Skeletal muscle satellite cell (primary cell): ENCODE results near the gene CCDC57. TPM values are rescaled to one million over a fixed set of nuclear protein-coding genes. Genes with fewer than 3 reads are reported as not detected.
"Not testable (repeated sequence)": the region's sequence is repeated elsewhere in the genome, so short reads cannot be mapped to it uniquely, and the experiment has no call there.

Experiments used
- H3K27me3 ChIP-seq: 2 replicates; pipeline ENCODE4 v1.7.0; 2013; ENCODE audit warnings: low read length; ENCODE audit not compliant: control insufficient read depth, insufficient read depth
- H3K36me3 ChIP-seq: 2 replicates; pipeline ENCODE4 v1.7.0; 2013; ENCODE audit warnings: mild to moderate bottlenecking, control low read depth, low read length; ENCODE audit not compliant: insufficient read depth
- H3K4me1 ChIP-seq: 2 replicates; pipeline ENCODE4 v1.7.0; 2013; ENCODE audit warnings: low read length; ENCODE audit not compliant: control insufficient read depth, insufficient read depth
- H3K4me2 ChIP-seq: 2 replicates; pipeline ENCODE4 v1.7.0; 2013; ENCODE audit warnings: mild to moderate bottlenecking, low read length
- H3K4me3 ChIP-seq: 2 replicates; pipeline ENCODE4 v1.7.0; 2013; ENCODE audit warnings: low read length
- H3K9ac ChIP-seq: 2 replicates; pipeline ENCODE4 v1.7.0; 2013; ENCODE audit warnings: mild to moderate bottlenecking, low read depth, low read length, moderate library complexity
- H3K9me3 ChIP-seq: replicated peaks from 2 replicates; pipeline ENCODE4 v1.7.0; 2013; ENCODE audit warnings: mild to moderate bottlenecking, control low read depth, low read length
- total RNA-seq: library from RNA; depleted of rRNA; stranded (reverse); fragments of >200 nt; gene quantifications from 2 replicates; pipeline ENCODE4 v1.2.3, GENCODE V29; 2012; rRNA removed

CCDC57 gene
- 15.9 and 22.3 TPM in 2 replicates for total RNA-seq

DNA sequence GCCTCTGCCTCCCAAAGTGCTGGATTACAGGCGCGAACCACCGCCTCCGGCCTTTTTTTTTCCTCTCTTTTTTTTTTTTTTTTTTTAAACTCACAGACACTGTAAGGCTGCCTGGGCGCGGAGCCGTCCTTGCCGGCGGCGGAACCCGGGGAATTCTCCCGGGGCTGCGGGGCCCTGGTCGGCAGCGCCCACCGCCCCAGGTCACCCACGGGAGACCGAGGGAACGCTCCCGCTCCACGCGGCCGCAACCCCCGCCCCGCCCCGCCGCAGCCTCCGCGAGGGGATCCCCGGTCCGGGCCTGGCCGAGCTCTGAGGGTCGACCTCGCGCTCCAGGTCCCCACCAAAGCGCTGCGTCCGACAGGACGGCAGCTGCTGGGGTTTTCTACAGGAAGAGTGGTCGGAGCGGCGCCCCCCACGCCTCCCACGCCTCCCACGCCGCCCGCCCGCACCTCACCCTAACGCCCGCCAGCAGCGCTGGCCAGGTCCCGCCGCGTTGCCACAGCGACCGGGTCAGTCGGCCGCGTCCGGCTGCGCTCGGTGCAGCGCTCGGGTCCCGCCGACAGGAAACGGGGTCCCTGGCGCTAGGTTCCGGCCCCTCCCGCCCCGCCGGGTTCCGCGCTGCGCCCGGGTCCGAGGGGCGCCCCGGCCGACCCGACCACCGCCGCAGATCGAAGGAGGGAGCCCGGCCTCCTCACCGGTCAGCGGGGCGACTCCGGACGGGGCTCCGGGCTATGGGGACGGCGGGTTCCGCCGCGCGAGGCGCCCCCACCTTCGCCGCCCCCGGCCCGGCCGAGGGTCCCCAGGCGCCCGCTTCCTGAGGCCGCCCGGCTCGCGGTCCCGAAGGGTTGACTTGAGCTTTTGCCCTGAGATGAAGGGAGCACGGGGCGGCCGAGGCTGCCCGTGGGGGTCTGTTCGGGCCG lies at the start of gene CCDC57:
CCDC57 (minus strand) TSS at position 512 of the 920 bp plus-strand sequence. CDS start 10,898 bp downstream, outside the sequence.
- Histone ChIP-seq H3K4me3 (peak within 1 kb of the TSS; percentile 91), H3K9me3 (no peaks in the 10 kb centered on the region), H3K9ac (peak within 1 kb of the TSS; percentile 94), H3K4me2 (peak within 1 kb of the TSS; percentile 94), H3K36me3 (no peaks in the 10 kb centered on the region), H3K27me3 (no peaks in the 10 kb centered on the region), H3K4me1 (peaks cover 43% of the 10 kb centered on the region)

DNA sequence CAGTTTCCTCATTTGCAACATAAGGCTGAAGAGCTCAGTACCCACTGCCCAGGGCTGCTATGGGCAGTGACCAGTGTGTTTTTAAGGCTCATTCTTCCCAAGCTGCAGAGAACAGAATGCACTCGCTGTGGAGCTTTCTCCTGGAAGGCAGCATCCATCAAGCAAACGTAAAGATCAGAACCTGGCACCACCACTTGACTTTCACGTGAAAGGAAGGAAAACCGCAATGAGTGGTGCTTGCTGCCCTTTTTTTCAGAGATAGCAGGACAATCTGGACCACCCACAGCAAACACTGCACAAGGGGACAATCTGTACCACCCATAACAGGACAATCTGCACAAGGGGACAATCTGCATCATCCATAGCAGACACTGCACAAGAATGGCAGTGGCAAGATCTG lies 49.7 kb upstream of the CCDC57 start:
- Histone ChIP-seq H3K27me3 (no peaks in the 10 kb centered on the region), H3K9ac (no peak overlapping the region), H3K4me2 (no peak overlapping the region), H3K9me3 (no peaks in the 10 kb centered on the region), H3K4me1 (peaks cover 28% of the 10 kb centered on the region), H3K4me3 (no peak overlapping the region), H3K36me3 (peaks cover 80% of the 10 kb centered on the region)

- H3K36me3 ChIP-seq = peaks cover 87% of the 10 kb centered on the region
- H3K4me2 ChIP-seq, H3K9ac ChIP-seq, H3K9me3 ChIP-seq, H3K4me3 ChIP-seq, H3K27me3 ChIP-seq, H3K4me1 ChIP-seq: not testable (repeated sequence)
Measured at GRCh38 chr17:82259972-82260961, 47.6 kb upstream of the CCDC57 start.

- Histone ChIP-seq H3K36me3 (peaks cover 77% of the 10 kb centered on the region), H3K4me1 (peaks cover 10% of the 10 kb centered on the region), H3K9ac (no peak overlapping the region), H3K27me3 (no peaks in the 10 kb centered on the region), H3K9me3 (no peaks in the 10 kb centered on the region), H3K4me3 (no peak overlapping the region), H3K4me2 (no peak overlapping the region)
Measured at GRCh38 chr17:82258555-82258954, 45.9 kb upstream of the CCDC57 start.

- Histone ChIP-seq H3K4me3 (no peak overlapping the region), H3K9ac (no peak overlapping the region), H3K9me3 (no peaks in the 10 kb centered on the region), H3K4me2 (no peak overlapping the region), H3K4me1 (peaks cover 10% of the 10 kb centered on the region), H3K27me3 (no peaks in the 10 kb centered on the region), H3K36me3 (peaks cover 77% of the 10 kb centered on the region)
Measured at GRCh38 chr17:82257473-82257872, 44.8 kb upstream of the CCDC57 start.

- H3K9ac ChIP-seq = no peak overlapping the region
- no peak overlapping the region for H3K4me3 ChIP-seq
- H3K36me3 ChIP-seq = peaks cover 77% of the 10 kb centered on the region
- no peaks in the 10 kb centered on the region for H3K27me3 ChIP-seq
- H3K9me3 ChIP-seq = no peaks in the 10 kb centered on the region
- H3K4me1 ChIP-seq = peaks cover 10% of the 10 kb centered on the region
- H3K4me2 ChIP-seq = no peak overlapping the region
Measured at GRCh38 chr17:82256242-82256885, 43.7 kb upstream of the CCDC57 start.

GRCh38 chr17:82255402-82255972 lies 42.8 kb upstream of the CCDC57 start:
- H3K4me1 ChIP-seq = peaks cover 10% of the 10 kb centered on the region
- H3K9ac ChIP-seq = no peak overlapping the region
- no peak overlapping the region for H3K4me2 ChIP-seq
- no peaks in the 10 kb centered on the region for H3K9me3 ChIP-seq
- peaks cover 77% of the 10 kb centered on the region for H3K36me3 ChIP-seq
- H3K4me3 ChIP-seq = no peak overlapping the region
- no peaks in the 10 kb centered on the region for H3K27me3 ChIP-seq

GRCh38 chr17:82254746-82255145 lies 42.1 kb upstream of the CCDC57 start:
- not testable (repeated sequence) for H3K4me3 ChIP-seq, H3K9me3 ChIP-seq, H3K9ac ChIP-seq, H3K4me1 ChIP-seq, H3K4me2 ChIP-seq, H3K27me3 ChIP-seq
- H3K36me3 ChIP-seq = peaks cover 77% of the 10 kb centered on the region

GRCh38 chr17:82254096-82254495 lies 41.5 kb upstream of the CCDC57 start:
- H3K4me3 ChIP-seq, H3K9me3 ChIP-seq, H3K9ac ChIP-seq, H3K27me3 ChIP-seq, H3K4me2 ChIP-seq, H3K4me1 ChIP-seq: not testable (repeated sequence)
- H3K36me3 ChIP-seq = peaks cover 77% of the 10 kb centered on the region

- Histone ChIP-seq H3K4me2 (no peak overlapping the region), H3K4me1 (peaks cover 7% of the 10 kb centered on the region), H3K4me3 (no peak overlapping the region), H3K9ac (no peak overlapping the region), H3K36me3 (peaks cover 77% of the 10 kb centered on the region), H3K27me3 (no peaks in the 10 kb centered on the region), H3K9me3 (no peaks in the 10 kb centered on the region)
Measured at GRCh38 chr17:82253179-82253544, 40.5 kb upstream of the CCDC57 start.
